Stimulated activated naive CD8-positive, alpha-beta T cell treated with anti-CD3 and anti-CD28 coated beads, Interleukin-15, Interleukin-2, amounts not matched to agents 100 U/mL and 50 U/mL, for 24 hours (primary cell): Measurements from ENCODE around the gene OTOF.
"Not testable (repeated sequence)": the region's sequence is repeated elsewhere in the genome, so short reads cannot be mapped to it uniquely, and the experiment has no call there.

ENCODE experiments used
- ATAC-seq: fragments of 150-1000 bp; cut with Tn5 transposase; one replicate; pipeline ENCODE4 v1.10.0; 2021
- DNase-seq: peaks from one replicate; pipeline ENCODE4 v3.0.0; 2021

The OTOF gene

DNA sequence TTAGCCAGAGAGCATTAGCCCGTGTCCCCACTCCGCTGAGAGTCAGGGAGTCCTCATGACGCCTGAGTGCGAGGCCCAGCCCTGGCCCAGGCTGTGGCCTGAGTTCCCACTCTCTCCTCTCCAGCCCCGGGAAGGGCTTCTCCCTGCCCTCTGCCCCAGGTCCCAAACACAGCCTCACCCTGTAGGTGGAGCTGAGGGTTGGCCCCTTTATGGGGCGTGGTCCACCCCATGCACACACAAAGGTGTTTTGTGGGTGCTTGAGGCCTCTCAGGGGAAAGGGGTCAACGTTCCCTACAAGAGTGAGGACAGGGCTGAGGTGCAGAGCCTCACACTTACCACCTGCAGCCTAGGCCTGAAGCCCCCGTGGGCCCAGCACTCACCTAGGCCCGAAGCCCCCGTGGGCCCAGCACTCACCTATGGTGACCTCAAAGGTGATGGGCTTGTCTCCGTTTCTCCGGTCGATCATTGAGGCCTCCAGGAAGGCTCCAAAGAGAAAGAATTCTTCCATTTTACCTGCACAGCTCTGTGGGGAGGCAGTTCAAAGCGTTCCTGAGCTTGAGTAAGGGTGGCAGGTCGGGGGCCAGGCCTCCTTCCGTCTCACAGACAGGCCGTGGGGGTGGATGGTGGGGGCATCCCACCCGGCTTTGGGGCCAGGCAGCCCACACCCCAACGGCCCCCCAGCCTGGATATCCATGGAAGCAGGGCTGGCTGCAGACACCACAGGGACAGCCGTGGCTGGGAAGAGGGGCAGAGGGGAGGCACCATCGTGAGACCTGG, 2.1 kb upstream of the OTOF start:
- ATAC-seq (no peak), DNase-seq (no peak)

- no peak for DNase-seq
- ATAC-seq: no peak
Measured at GRCh38 chr2:26479131-26479788, 1.3 kb upstream of the OTOF start.

GRCh38 chr2:26478366-26478765, 442 bp upstream of the OTOF start:
- DNase-seq (no peak), ATAC-seq (no peak)

DNA sequence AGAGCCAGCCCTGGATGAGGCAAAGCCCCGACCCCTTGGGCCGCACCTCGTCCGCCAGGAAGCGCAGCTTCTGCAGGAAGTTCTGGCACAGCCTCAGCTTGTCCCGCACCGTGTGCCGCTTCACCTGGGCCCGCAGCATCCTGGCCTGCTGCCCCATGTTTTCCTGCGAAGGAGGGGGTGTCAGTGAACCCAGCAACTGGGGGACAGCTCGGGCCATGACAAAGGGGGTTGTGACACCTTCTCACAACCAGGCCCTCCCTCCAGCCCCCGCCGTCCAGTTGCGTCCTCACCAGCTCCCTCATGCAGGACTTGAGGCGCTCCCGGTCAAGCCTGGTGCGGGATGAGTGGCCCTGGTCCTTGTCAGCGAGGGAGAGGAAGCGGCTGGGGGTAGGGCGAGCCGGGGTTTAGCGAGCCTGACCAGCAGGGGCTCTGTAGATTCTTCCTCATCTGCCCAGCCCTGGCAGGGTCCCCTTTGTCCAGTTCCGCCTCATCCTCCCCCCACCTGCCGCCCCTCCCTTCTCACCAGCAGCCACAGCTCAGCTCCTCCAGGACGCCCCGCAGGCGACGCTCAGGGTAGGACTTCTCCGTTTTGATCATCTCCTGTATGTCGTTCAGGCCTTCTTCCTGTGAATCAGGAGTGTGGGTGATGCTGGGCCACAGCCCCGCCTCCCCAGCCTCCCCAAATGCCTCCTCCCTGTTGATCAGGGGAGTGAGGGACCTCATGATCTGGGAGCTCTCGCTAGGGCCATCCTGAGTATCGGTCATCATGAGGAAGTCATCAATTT, 606 bp downstream of the OTOF start:
- peak; percentile 66 for ATAC-seq
- peak; percentile 13 for DNase-seq

DNA sequence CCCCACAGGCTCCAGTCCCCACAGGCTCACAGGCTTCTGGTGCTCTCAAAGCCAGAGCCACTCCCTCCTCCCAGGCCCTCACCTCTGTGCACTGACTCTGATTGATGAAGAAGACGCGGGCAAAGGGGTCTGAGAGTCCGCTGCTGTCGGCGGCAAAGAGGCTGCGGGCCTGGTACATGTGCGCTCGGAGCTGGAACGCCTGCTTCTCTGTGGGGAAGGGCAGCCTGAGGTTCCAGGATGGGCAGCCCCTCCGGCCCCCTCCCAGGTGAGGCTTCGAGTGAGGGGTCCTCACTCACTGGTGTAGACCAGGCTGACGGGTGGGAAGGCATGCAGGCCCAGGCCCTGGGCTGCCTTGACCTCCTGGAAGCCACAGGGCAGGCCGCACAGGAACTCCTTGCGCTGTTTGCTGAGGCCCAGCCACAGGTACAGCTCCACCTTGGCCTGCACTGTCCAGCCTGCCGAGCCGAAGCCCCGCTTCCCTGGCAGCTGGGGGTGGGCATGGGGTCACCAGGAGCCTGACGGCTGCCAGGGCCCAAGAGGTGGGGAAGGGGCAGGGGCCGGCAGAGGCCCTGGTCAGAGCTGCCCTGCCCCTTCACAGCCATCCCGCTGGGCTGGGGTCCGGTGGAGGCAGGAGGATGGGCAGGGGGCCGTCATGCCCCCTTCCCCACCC, 2.0 kb downstream of the OTOF start:
- no peak for ATAC-seq

GRCh38 chr2:26475037-26475436, 2.9 kb downstream of the OTOF start:
- ATAC-seq (no peak), DNase-seq (no peak)

More for the DNA sequence above, 2.0 kb downstream of the OTOF start:
- DNase-seq: no peak

- no peak for DNase-seq
Measured at GRCh38 chr2:26474261-26474785, 3.6 kb downstream of the OTOF start.

DNA sequence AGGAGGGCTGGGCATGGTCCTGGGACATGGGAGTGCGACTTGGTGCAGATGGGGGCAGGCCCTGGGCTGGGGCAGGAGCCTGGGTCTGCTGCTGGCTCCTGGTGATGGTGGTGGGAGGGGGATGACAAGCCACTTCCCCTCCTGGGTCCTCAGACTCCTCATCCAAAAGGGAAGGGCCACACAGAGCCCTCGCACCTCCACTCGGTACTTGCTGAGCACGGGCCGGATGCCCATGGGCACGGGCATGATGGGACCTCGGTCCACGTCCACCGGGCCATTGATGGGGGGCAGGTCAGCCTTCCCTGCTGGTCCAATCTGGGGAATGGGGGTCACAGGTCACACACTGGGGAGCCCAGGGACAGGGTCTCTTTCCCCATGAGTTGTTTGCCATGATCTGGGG, 4.1 kb downstream of the OTOF start:
- DNase-seq (no peak), ATAC-seq (no peak)

More at GRCh38 chr2:26474261-26474785, 3.6 kb downstream of the OTOF start:
- ATAC-seq: no peak

- no peak for ATAC-seq
- no peak for DNase-seq
Measured at GRCh38 chr2:26472821-26473655, 4.9 kb downstream of the OTOF start.

- no peak for DNase-seq
- ATAC-seq: no peak
Measured at GRCh38 chr2:26471766-26472706, 5.9 kb downstream of the OTOF start.

DNA sequence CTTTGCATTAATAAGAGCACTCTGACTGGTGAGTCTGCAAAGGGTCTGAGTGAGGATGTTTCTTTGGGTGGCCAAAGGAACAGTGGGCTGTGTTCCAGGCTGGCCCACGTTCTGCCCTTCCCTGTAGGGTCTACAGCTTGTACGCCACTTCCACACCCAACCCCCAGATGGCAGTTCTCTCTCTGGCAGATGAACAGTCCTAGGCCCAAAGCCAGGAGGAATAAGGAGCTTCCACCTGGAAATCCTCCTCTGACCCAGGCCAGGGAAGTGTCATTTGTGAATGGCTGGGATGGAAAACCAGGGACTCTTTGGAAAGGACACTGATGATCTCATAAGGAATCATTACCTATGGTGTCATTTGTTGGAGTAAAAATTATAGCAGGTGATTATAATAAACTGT, 6.6 kb downstream of the OTOF start:
- no peak for ATAC-seq

GRCh38 chr2:26470601-26471260, 7.2 kb downstream of the OTOF start:
- ATAC-seq (no peak), DNase-seq (no peak)

More for the DNA sequence above, 6.6 kb downstream of the OTOF start:
- no peak for DNase-seq

DNA sequence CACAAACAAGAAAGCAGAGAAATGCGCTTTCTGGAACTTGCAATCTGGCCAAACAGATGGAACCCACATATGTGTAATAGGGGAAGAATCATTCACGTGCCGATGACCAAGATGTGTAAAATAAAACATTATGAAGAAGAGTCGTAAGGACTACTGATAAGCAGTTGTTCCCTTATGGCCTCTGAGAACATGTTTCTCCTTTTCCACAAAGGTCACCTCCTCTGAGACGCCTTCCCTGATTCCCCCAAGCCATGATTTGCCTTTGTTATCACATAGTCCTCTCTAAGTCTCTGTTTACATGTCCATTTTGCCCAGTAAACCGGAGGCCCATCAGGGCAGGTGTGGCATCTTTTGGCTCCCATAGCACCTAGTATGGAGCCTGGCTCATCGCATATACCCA, 8.0 kb downstream of the OTOF start:
- DNase-seq: no peak
- no peak for ATAC-seq

- no peak for ATAC-seq
- peak; percentile 75 for DNase-seq
Measured at GRCh38 chr2:26469092-26469710, 8.7 kb downstream of the OTOF start.

DNA sequence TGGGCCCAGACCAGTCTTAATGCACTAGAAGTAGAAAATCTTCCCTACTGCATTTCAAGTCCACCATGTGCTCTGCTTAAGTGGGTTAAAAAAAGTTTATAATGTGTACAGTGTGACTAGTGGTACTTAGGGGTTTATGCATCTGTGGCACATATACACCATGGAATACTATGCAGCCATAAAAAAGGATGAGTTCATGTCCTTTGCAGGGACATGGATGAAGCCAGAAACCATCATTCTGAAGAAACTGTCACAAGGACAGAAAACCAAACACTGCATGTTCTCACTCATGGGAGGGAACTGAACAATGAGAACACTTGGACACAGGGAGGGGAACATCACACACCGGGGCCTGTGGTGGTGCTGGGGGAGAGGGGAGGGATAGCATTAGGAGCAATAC, 9.4 kb downstream of the OTOF start:
- not testable (repeated sequence) for ATAC-seq, DNase-seq

GRCh38 chr2:26466662-26467310, 11.1 kb downstream of the OTOF start:
- ATAC-seq: no peak
- no peak for DNase-seq

DNA sequence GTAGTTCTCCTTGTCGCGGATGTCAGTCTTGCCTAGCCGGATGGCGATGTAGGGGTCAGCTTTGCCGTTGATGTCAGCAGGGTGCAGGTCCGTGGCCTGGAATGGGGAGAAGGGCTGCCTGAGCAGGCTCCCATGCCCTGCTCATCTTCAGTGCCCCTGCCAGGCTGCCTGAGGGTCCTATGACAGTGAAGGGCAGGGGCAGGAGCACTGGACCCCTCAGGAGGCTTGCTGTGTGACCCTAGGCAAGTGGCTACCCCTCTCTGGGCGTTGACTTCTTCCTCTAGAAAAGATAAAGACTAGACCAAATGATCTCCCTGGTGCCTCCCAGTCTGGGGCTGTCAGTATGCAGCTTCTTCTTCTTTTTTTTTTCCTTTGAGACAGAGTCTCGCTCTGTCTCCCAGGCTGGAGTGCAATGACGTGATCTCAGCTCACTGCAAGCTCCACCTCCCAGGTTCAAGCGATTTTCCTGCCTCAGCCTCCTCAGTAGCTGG, 11.9 kb downstream of the OTOF start:
- no peak for ATAC-seq
- DNase-seq: no peak

DNA sequence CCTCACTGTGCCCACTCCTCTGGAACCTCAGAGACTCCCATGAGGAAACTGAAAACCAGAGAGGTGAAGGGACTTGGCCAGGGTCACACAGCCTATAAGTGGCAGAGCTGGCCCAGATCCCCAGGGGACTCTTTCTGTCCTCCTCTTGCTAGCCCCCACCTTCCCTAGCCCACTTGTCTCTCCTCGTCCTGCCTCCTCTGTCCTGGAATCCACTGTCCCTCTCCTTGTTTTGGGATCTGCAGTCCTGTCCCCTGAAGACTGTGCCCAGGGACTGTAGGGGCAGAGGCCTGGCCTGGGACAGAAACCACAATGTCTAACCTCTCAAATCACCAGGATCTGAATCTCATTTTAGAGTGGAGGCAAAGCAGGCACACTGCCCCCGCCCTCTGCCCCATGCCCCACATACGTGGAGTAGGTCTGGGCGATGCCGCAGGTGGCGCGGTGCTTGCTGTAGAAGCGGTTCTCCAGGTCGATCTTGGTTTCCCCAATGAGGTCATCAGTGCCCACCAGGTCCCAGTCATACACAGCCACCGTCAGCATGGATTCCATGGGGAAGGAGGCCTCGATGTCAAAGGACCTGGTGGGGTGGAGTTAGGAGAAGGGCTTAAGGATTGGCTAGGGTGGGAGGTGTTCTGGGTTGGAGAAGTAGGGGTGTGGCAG, 12.5 kb downstream of the OTOF start:
- DNase-seq: no peak
- ATAC-seq: no peak
